ENCODE results near the gene KRTAP12-4. TPM values are rescaled to one million over a fixed set of nuclear protein-coding genes. Genes with fewer than 3 reads are reported as not detected.

The KRTAP12-4 gene
- total RNA-seq, 4 donors from 2014 or later: not detected

GRCh38 chr21:44658913-44659595 is 4.6 kb upstream of the KRTAP12-4 start:
- no peak for DNase-seq
- WGBS, 2 donors: 40 to 46% methylated on average over 8 to 10 of the region's 11 CpGs
- Histone ChIP-seq H3K9me3 (peaks cover 0 to 8% (median 0%) of the 10 kb centered on the region in 3 donors), H3K4me3 (no peak overlapping the region), H3K27me3 (peaks cover 0 to 34% (median 0%) of the 10 kb centered on the region in 4 donors), H3K27ac (no peak overlapping the region), H3K36me3 (no peaks in the 10 kb centered on the region), H3K4me1 (no peaks in the 10 kb centered on the region)
- TF ChIP-seq POLR2A (IDR thresholded peaks at IDR 0.05) (no peak), CTCF (IDR thresholded peaks at IDR 0.05) (no peak)
- intact Hi-C loops (cut with DNase I): no loop called here

GRCh38 chr21:44658541-44658910 is 4.1 kb upstream of the KRTAP12-4 start:
- peaks cover 0 to 36% (median 0%) of the 10 kb centered on the region in 4 donors for H3K27me3 ChIP-seq
- H3K4me1 ChIP-seq: no peaks in the 10 kb centered on the region
- H3K36me3 ChIP-seq: no peaks in the 10 kb centered on the region
- peak overlapping the region in 1 of 4 donors; percentile 57 for H3K27ac ChIP-seq
- TF ChIP-seq CTCF (IDR thresholded peaks at IDR 0.05): no peak
- TF ChIP-seq POLR2A (IDR thresholded peaks at IDR 0.05): no peak
- peaks cover 0 to 8% (median 0%) of the 10 kb centered on the region in 3 donors for H3K9me3 ChIP-seq
- intact Hi-C loops (cut with DNase I): no loop called here
- no peak for DNase-seq
- WGBS, 2 donors: 82 to 85% methylated on average over 1 to 5 of the region's 5 CpGs
- H3K4me3 ChIP-seq: no peak overlapping the region

GRCh38 chr21:44657635-44658540 is 3.4 kb upstream of the KRTAP12-4 start, which contains the start of gene KRTAP12-3:
TSS of gene KRTAP12-3 (plus strand) at chr21:44657932. CDS start at chr21:44657980, 48 bp downstream.
- no peaks in the 10 kb centered on the region for H3K36me3 ChIP-seq
- 72 to 81% methylated on average over 23 to 26 of the region's 26 CpGs for WGBS, 2 donors
- H3K27me3 ChIP-seq: peaks cover 0 to 39% (median 0%) of the 10 kb centered on the region in 4 donors
- TF ChIP-seq POLR2A (IDR thresholded peaks at IDR 0.05) (no peak), CTCF (IDR thresholded peaks at IDR 0.05) (no peak)
- no peak for DNase-seq
- peak within 1 kb of the TSS in 1 of 4 donors; percentile 21 for H3K4me3 ChIP-seq
- no peaks in the 10 kb centered on the region for H3K4me1 ChIP-seq
- peaks cover 0 to 8% (median 0%) of the 10 kb centered on the region in 3 donors for H3K9me3 ChIP-seq
- intact Hi-C loops (cut with DNase I): no loop called here
- H3K27ac ChIP-seq: peak within 1 kb of the TSS in 1 of 4 donors; percentile 57

- WGBS, 2 donors: 25 to 53% methylated on average over 1 of the region's 1 CpG
- peaks cover 0 to 39% (median 0%) of the 10 kb centered on the region in 4 donors for H3K27me3 ChIP-seq
- DNase-seq: no peak
- no peak overlapping the region for H3K4me3 ChIP-seq
- peak overlapping the region in 1 of 4 donors; percentile 31 for H3K27ac ChIP-seq
- intact Hi-C loops (cut with DNase I): no loop called here
- no peak for TF ChIP-seq CTCF (IDR thresholded peaks at IDR 0.05)
- no peaks in the 10 kb centered on the region for H3K36me3 ChIP-seq
- H3K9me3 ChIP-seq: peaks cover 0 to 8% (median 0%) of the 10 kb centered on the region in 3 donors
- no peaks in the 10 kb centered on the region for H3K4me1 ChIP-seq
Measured at GRCh38 chr21:44656868-44657267, 2.4 kb upstream of the KRTAP12-4 start.
